NCI-H2107 treated with DMSO at 0.1 percent for 48 hours (cell line): ENCODE results near the gene SLC6A9.

ENCODE experiments used
- DNase-seq: peaks from one replicate; lab custom pipeline; 2025; ENCODE audit not compliant: unreplicated experiment; lab: John Stamatoyannopoulos, UW

SLC6A9 gene

GRCh38 chr1:44031252-44032169 is at the start of gene SLC6A9:
Gene SLC6A9 (minus strand): TSS chr1:44031462. CDS start chr1:44024277, 7,185 bp downstream.
- DNase-seq: peak; percentile 54

- DNase-seq: no peak
Observed at GRCh38 chr1:44079566-44079965, 48.3 kb upstream of the SLC6A9 start.

GRCh38 chr1:44078104-44078503 is 46.8 kb upstream of the SLC6A9 start:
- no peak for DNase-seq

GRCh38 chr1:44077421-44077820 is 46.2 kb upstream of the SLC6A9 start:
- no peak for DNase-seq

- DNase-seq: peak; percentile 48
Observed at GRCh38 chr1:44076066-44076465, 44.8 kb upstream of the SLC6A9 start.

GRCh38 chr1:44074415-44074814 is 43.2 kb upstream of the SLC6A9 start:
- no peak for DNase-seq

- peak; percentile 16 for DNase-seq
Observed at GRCh38 chr1:44073528-44073927, 42.3 kb upstream of the SLC6A9 start.

GRCh38 chr1:44072821-44073220 is 41.6 kb upstream of the SLC6A9 start:
- DNase-seq: no peak

- DNase-seq: no peak
Observed at GRCh38 chr1:44072204-44072603, 40.9 kb upstream of the SLC6A9 start.

- DNase-seq: no peak
Observed at GRCh38 chr1:44071461-44071860, 40.2 kb upstream of the SLC6A9 start.

GRCh38 chr1:44068442-44068921 is 37.2 kb upstream of the SLC6A9 start:
- DNase-seq: no peak

- DNase-seq: no peak
Observed at GRCh38 chr1:44067266-44068250, 36.3 kb upstream of the SLC6A9 start.

- no peak for DNase-seq
Observed at GRCh38 chr1:44062656-44063179, 31.5 kb upstream of the SLC6A9 start.

GRCh38 chr1:44061857-44062256 is 30.6 kb upstream of the SLC6A9 start:
- no peak for DNase-seq

- no peak for DNase-seq
Observed at GRCh38 chr1:44060830-44061267, 29.6 kb upstream of the SLC6A9 start.

- no peak for DNase-seq
Observed at GRCh38 chr1:44059664-44060355, 28.5 kb upstream of the SLC6A9 start.

GRCh38 chr1:44059212-44059611 is 27.9 kb upstream of the SLC6A9 start:
- DNase-seq: no peak

- no peak for DNase-seq
Observed at GRCh38 chr1:44057293-44057692, 26.0 kb upstream of the SLC6A9 start.

GRCh38 chr1:44053394-44053793 is 22.1 kb upstream of the SLC6A9 start:
- DNase-seq: no peak

- DNase-seq: no peak
Observed at GRCh38 chr1:44050261-44050660, 19.0 kb upstream of the SLC6A9 start.

- no peak for DNase-seq
Observed at GRCh38 chr1:44049839-44050238, 18.6 kb upstream of the SLC6A9 start.
